ENCODE data around the gene CDCP1.
A peak's percentile ranks its signal among the peaks of the same experiment; 100 is the strongest.

CDCP1 gene

DNA sequence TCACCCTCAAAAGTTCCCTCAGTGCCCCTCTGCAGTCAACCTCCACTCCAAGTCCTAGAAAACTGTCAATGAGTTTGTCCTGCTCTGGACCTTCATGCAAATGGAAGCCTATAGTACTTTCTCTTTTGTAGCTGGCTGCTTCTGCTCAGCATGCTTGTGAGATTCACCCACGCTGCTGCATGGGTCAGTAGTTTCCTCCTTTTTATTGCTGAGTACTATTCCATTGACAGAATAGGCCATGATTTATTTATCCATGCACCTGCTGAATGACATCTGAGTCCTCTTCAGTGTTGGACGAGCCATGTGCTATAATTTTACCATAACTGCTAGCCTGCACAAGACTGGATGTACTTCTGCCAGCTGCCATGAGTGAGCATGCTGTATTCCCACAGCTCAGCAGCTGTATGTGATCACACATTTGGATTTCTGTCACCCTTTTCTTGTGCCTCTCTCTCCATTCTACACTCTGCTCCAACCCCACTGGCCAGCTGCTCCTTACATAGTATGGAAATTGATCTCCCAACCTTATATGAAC, 26.3 kb downstream of the CDCP1 start:
- DNase-seq (no peak), ATAC-seq (no peak)
- Mint-ChIP-seq H3K27ac (no peak overlapping the region), H3K4me1 (peaks cover 52% of the 10 kb centered on the region), H3K27me3 (peaks cover 17% of the 10 kb centered on the region), H3K4me3 (no peak overlapping the region), H3K36me3 (ENCODE audit: low read depth) (no peaks in the 10 kb centered on the region), H3K9me3 (no peaks in the 10 kb centered on the region)

DNA sequence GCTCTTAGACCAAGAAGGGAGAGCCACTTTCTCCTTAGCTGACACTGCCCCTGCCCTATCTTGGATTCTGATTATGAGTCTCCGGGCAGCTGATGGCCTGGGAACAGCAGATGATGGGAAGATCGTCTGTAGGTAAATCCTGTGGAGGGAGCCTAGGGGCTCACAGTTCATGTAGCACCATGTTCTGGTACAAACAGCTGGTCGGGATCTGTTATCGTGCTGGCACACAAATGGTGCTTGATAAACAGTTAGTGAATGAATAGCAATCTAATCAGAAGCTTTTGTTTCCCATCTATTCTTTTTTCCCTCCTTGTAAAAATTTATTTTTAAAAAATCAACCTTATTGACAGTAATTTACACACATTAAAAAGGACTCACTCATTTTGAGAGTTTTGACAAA, 26.8 kb downstream of the CDCP1 start:
- peaks cover 57% of the 10 kb centered on the region for H3K4me1 Mint-ChIP-seq
- no peaks in the 10 kb centered on the region for H3K9me3 Mint-ChIP-seq
- no peak for DNase-seq
- no peak for ATAC-seq
- no peaks in the 10 kb centered on the region for H3K36me3 Mint-ChIP-seq (ENCODE audit: low read depth)
- peaks cover 12% of the 10 kb centered on the region for H3K27me3 Mint-ChIP-seq
- no peak overlapping the region for H3K4me3 Mint-ChIP-seq
- H3K27ac Mint-ChIP-seq = no peak overlapping the region

DNA sequence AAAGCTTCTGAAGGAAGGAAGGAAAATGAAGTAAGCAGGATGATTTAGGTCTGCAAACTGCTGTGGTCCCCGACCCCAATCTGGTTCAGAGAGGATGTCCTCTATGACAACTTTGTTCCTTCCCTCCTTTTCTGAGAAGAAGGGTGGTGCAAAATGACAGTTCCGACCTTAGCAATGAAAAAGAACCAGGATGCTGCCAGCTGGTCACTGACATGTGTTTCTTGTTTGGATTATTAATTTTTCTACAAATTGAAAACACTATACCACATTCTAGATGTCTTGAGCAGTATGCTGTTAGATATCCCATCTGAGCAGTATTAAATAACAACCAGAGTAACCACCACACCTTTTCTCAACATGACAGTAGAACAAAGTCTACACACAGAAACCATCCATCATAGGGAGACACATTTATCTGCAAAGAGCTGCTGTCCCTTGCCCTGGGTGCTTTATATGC, 27.5 kb downstream of the CDCP1 start:
- no peaks in the 10 kb centered on the region for H3K9me3 Mint-ChIP-seq

DNA sequence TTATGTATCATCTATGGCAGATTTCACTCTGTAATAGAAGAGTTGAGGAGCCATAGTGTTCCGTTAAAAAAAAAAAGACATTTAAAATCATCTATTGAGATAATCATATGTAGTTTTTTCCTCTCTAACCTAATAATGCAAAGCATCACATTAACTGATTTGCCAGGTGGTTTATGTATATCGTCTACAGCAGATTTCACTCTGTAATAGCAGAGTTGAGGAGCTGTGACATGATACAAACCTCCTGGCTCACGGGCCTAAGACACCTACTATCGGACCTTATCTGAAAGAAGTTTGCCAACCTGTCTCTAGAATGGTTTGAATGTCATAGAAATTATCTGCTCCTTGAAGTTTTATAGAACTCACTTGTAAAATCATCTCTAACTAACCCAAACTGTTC, 29.8 kb downstream of the CDCP1 start:
- no peak overlapping the region for H3K27ac Mint-ChIP-seq
- DNase-seq = no peak
- ATAC-seq = no peak
- no peaks in the 10 kb centered on the region for H3K9me3 Mint-ChIP-seq
- no peaks in the 10 kb centered on the region for H3K36me3 Mint-ChIP-seq (ENCODE audit: low read depth)
- H3K4me1 Mint-ChIP-seq = peaks cover 70% of the 10 kb centered on the region
- no peak overlapping the region for H3K4me3 Mint-ChIP-seq
- peaks cover 9% of the 10 kb centered on the region for H3K27me3 Mint-ChIP-seq

More for the DNA sequence above, 27.5 kb downstream of the CDCP1 start:
- peak overlapping the region; percentile 41 for H3K4me3 Mint-ChIP-seq
- no peaks in the 10 kb centered on the region for H3K36me3 Mint-ChIP-seq (ENCODE audit: low read depth)
- H3K4me1 Mint-ChIP-seq = peaks cover 58% of the 10 kb centered on the region
- H3K27me3 Mint-ChIP-seq = peaks cover 9% of the 10 kb centered on the region
- no peak for DNase-seq
- ATAC-seq = peak; percentile 48
- H3K27ac Mint-ChIP-seq = peak overlapping the region; percentile 80

DNA sequence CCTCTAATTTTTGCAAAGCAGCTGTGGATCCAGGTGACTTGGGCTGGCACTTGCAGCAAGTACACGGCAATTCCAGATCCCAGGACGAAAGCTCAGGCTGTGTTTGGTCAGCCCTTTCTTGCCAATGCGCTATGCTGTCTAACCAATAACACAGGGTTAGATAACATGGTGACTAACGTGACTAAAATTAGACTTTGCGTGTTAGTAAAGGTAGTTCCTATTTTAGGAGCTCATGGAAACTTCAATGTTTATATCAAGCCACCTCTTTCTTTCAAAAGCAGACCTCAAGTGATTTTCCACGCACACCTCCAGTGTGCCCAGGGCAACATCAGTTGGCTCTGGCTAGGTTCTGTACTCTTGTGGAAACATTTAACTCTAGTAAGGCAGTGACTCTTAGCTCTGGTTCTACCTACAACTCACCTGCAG, 32.5 kb downstream of the CDCP1 start:
- Mint-ChIP-seq H3K27me3 (peaks cover 4% of the 10 kb centered on the region), H3K4me1 (peaks cover 78% of the 10 kb centered on the region), H3K36me3 (ENCODE audit: low read depth) (peaks cover 1% of the 10 kb centered on the region), H3K27ac (peak overlapping the region; percentile 73), H3K9me3 (no peaks in the 10 kb centered on the region), H3K4me3 (no peak overlapping the region)
- peak; percentile 65 for ATAC-seq
- DNase-seq = no peak

DNA sequence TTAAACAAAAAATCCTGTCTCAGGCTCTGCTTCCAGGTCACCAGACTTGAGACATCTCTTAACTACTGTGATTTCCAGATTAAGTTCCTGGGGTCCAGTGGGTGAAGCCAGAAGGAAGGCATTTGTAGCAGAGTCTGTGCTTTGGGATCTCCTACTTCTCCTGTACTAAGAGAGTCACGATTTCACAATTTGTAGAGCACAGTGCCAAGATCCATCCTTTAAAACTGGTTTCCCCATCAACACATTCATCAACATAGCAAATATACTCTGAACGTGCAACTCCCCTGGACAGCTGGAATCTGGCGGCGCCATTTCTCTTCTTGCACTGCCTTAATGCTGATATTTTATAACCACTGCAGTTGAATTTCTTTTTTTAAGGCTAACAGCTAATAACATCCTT, 33.2 kb downstream of the CDCP1 start:
- peaks cover 1% of the 10 kb centered on the region for H3K36me3 Mint-ChIP-seq (ENCODE audit: low read depth)
- H3K27ac Mint-ChIP-seq = peak overlapping the region; percentile 73

DNA sequence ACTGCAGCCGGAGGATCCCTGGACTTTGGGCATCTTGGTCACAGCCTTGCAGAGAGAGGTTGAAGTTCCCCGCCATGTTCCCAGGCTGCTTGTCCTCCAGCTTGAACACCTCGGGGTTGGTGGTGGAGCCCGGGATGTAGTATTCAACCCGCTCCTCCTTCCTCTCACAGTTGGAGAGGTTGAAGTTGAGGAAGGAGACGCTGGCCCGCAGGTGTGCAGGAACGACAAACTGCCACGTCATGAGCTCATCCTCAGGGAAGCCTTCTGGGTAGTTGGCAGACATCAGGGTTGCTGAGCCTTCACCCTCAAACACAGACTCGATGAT, 35.7 kb downstream of the CDCP1 start:
- H3K27me3 Mint-ChIP-seq = peaks cover 12% of the 10 kb centered on the region
- peak overlapping the region; percentile 52 for H3K4me3 Mint-ChIP-seq
- no peak for DNase-seq
- peak overlapping the region; percentile 69 for H3K27ac Mint-ChIP-seq
- no peak for ATAC-seq
- no peaks in the 10 kb centered on the region for H3K9me3 Mint-ChIP-seq
- peaks cover 85% of the 10 kb centered on the region for H3K4me1 Mint-ChIP-seq
- H3K36me3 Mint-ChIP-seq (ENCODE audit: low read depth) = peaks cover 2% of the 10 kb centered on the region

More for the DNA sequence above, 33.2 kb downstream of the CDCP1 start:
- no peaks in the 10 kb centered on the region for H3K9me3 Mint-ChIP-seq
- no peak overlapping the region for H3K4me3 Mint-ChIP-seq
- H3K4me1 Mint-ChIP-seq = peaks cover 76% of the 10 kb centered on the region
- H3K27me3 Mint-ChIP-seq = peaks cover 4% of the 10 kb centered on the region
- no peak for ATAC-seq
- DNase-seq = no peak

DNA sequence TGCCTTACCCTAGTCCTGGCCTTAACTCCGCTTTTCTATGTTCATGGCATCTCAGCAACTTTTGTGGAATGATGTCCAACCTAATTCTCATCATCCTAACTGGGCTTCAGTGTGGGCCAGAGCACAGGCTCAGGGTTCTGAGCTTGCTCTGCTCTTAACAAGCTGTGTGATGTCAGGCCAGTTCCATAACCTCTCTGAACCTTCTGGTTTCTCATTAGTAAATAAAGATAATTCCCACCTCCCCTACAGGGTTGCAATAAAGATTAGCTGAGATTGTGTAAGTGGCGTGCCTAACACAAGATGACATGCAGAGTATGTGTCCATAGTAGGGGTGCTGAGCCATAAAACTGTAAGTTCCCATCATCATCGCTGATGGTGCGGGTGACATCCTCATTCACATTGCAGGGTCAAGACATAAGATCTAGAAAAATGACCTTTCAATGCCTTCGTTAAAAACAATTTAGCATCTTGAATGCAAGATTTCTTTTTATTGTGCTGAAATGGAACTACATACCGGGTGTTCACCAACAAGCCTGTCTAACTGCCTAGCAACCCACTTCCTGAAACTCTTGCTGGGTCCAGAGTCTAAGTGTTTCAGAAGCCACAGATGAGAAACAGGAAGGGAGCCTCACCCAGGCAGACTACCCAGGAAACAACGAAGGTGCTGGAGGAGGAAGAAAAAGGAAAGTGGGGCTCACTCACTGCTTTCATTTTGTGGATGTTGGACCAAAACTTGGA, 36.2 kb downstream of the CDCP1 start:
- Mint-ChIP-seq H3K9me3 (no peaks in the 10 kb centered on the region), H3K27ac (peak overlapping the region; percentile 69), H3K36me3 (ENCODE audit: low read depth) (peaks cover 3% of the 10 kb centered on the region), H3K4me1 (peaks cover 89% of the 10 kb centered on the region), H3K27me3 (peaks cover 12% of the 10 kb centered on the region), H3K4me3 (peak overlapping the region; percentile 52)
- ATAC-seq (peak; percentile 35), DNase-seq (no peak)

DNA sequence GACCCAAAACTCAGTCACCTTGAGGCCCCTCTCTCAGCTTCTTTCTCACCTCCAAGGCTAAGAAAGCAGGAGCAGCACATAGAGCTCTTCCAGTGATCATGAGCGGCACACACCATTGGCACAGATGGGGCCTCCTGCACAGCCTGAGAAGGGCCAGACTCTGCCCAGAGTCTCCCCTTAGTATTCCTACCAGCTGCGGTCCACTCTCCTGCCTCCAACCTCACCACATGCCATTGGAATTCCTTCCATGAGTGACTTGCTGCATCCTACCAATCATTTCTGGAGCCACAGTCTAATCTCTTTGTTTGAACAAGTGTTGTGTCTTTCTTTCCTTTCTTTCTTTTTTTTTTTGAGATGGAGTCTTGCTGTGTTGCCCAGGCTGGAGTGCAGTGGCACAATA, 39.3 kb downstream of the CDCP1 start:
- ATAC-seq = no peak
- Mint-ChIP-seq H3K9me3 (no peaks in the 10 kb centered on the region), H3K36me3 (ENCODE audit: low read depth) (peaks cover 3% of the 10 kb centered on the region), H3K27ac (peak overlapping the region; percentile 86), H3K4me1 (peaks cover 80% of the 10 kb centered on the region), H3K4me3 (no peak overlapping the region), H3K27me3 (peaks cover 24% of the 10 kb centered on the region)
- no peak for DNase-seq

DNA sequence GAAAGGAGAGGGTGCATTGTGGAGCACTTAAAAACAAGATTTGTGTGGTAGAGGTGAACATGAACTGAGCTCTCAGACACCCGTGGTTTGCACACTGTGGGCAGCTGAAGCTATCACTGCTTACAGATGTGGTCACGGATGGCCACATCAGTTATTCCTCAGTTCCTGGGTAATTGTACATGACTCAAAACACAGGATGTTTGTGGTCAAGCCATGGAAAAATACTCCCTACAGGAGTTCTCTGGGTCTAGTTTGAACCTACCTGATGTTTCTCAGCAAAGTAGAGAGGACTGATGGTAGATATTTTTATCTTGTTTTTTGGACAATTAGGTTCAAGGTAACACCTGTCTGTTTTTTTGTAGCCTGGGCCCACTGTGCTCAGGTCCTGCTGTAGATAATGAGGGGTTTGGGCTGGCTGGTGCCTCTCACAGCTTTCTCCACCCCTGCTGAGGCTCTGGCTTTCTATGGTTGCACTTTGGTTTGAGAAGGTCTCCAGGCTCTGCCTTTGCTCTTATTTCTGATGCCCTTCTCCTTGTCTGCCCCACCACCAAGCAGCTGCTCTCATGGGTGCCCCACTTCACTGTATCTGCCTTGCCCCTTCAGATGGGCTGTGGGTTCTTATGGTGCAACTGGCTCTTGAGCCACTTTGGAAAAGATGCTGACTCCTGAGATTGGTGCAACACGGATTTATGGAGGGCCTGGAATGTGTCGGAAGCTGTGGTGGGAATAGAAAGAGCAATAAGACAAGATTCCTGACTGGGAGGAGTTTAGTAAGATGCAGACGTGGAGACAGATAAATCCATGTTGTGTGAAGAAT, 40.1 kb downstream of the CDCP1 start:
- peak overlapping the region; percentile 86 for H3K27ac Mint-ChIP-seq
- H3K36me3 Mint-ChIP-seq (ENCODE audit: low read depth) = peaks cover 3% of the 10 kb centered on the region
- ATAC-seq (peak; percentile 90), DNase-seq (peak; percentile 75)
- no peaks in the 10 kb centered on the region for H3K9me3 Mint-ChIP-seq
- H3K4me3 Mint-ChIP-seq = peak overlapping the region; percentile 48
- H3K4me1 Mint-ChIP-seq = peaks cover 82% of the 10 kb centered on the region
- peaks cover 24% of the 10 kb centered on the region for H3K27me3 Mint-ChIP-seq

DNA sequence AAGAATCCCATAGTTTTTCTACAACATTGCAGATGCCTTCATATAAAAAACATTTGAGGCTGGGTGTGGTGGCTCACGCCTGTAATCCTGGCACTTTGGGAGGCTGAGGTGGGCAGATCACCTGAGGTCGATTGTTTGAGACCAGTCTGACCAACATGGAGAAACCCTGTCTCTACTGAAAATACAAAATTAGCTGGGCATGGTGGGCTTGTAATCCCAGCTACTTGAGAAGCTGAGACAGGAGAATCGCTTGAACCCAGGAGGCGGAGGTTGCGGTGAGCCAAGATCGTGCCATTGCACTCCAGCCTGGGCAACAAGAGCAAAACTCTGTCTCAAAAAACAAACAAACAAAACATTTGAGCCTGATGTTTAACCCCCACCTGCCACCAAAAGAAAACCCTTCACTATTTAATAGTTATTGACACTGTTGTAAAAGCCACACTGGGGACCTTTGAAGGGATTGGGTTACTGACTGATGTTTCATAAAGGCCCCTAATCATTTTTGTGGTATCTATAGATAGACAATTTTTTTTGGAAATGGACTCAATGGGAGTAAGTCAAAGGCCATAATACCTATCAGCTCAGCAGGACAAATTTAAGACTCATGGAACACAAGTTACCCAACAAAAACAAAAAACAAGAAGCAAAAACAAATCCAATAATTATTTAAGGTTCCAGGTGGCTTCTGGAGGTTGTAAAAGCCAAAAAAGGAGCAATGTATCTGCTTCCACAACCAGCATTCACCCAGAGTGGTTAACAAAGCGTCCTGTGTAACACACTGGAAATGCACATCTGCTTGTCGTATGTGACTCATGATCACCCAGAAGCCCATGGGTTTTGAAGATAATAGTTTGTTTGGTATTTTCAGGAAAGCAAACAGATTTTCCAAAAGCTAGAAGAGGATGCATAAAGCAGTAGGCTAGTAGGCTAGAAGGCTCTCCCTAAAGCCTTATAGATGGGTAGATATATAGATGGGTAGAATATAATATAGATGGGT, 41.2 kb downstream of the CDCP1 start:
- Mint-ChIP-seq H3K9me3 (no peaks in the 10 kb centered on the region), H3K4me3 (peak overlapping the region; percentile 48), H3K27ac (peak overlapping the region; percentile 86), H3K4me1 (peaks cover 80% of the 10 kb centered on the region), H3K27me3 (peaks cover 32% of the 10 kb centered on the region), H3K36me3 (ENCODE audit: low read depth) (peaks cover 3% of the 10 kb centered on the region)
- DNase-seq (no peak), ATAC-seq (peak; percentile 9)

DNA sequence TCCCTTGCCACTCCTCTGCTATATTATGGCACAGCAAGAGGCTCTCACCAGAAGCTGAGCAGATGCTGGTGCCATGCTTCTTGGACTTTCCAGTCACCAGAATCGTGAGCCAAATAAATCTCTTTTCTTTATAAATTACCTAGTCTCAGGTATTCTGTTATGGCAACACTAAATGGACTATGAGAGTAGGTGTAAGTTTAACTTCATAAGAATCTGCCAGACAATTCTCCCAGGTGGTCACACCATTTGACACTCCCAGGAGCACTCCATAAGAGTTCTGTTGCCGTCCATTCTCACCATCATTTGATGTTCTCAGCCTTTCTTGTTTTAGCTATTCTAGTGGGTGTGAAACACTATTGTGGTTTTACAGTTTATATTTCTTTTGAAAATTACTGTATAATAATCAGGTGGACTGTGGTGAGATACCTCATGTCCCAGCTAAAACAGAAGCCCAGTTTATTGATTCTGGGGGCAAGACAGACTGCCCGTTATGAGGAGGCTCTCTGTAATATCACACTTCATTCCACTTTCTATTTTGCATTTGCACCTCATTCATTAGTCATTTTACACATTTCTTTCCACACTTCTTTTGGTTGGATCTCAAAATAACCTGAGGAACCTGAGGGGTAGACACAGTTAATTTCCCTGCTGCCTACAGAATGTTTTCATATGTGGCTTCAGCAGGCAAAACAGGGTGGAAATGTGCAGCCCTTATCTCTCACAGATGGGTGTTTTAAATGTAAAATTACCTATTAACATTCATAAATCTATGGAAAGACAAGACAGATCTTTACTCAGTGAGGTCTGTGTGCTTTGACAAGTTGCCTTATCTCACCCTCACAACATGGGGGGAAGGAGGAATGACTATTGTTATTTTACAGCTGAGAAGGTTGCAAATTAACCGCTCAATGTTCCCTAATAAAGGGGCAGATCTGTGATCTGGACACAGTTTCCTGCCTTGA, 42.1 kb downstream of the CDCP1 start:
- Mint-ChIP-seq H3K27ac (peak overlapping the region; percentile 74), H3K9me3 (no peaks in the 10 kb centered on the region), H3K4me1 (peaks cover 70% of the 10 kb centered on the region), H3K36me3 (ENCODE audit: low read depth) (peaks cover 1% of the 10 kb centered on the region), H3K27me3 (peaks cover 41% of the 10 kb centered on the region), H3K4me3 (peak overlapping the region; percentile 4)
- ATAC-seq (peak; percentile 11), DNase-seq (no peak)

DNA sequence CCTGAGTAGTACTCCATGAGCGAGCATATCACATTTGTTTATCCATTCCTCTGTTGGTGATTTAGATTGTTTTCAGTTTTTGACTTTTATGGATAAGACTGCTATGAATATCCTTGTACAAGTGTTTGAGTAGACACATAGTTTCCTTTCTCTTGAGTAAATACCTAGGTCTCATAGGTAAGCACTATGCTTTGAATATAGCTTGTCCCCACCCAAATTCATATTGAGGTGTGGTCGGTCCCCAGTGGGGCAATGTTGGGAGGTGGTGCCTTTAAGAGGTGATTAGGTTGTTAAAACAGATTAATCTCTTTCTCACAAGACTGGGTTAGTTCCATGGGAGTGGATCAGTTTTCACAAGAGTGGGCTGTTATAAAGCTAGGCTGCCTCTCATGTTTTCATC, 42.8 kb downstream of the CDCP1 start:
- H3K4me1 Mint-ChIP-seq = peaks cover 67% of the 10 kb centered on the region
- H3K27me3 Mint-ChIP-seq = peaks cover 43% of the 10 kb centered on the region
- DNase-seq (no peak), ATAC-seq (no peak)
- H3K27ac Mint-ChIP-seq = peak overlapping the region; percentile 74
- H3K9me3 Mint-ChIP-seq = no peaks in the 10 kb centered on the region
- no peak overlapping the region for H3K4me3 Mint-ChIP-seq
- peaks cover 1% of the 10 kb centered on the region for H3K36me3 Mint-ChIP-seq (ENCODE audit: low read depth)

Data from activated naive CD8-positive, alpha-beta T cell treated with anti-CD3 and anti-CD28 coated beads, Interleukin-2, amount 50 U/mL, for 24 hours (primary cell).